Activated CD8-positive, alpha-beta T cell treated with anti-CD3 and anti-CD28 coated beads for 36 hours (primary cell): Measurements from ENCODE around the gene LGALS7B. TPM values are rescaled to one million over a fixed set of nuclear protein-coding genes. Genes with fewer than 3 reads are reported as not detected.

Source experiments
- ATAC-seq: fragments of 200-7000 bp; cut with Tn5 transposase; one replicate; pipeline ENCODE4 v1.10.0; 2021; ENCODE audit warnings: mild to moderate bottlenecking, moderate library complexity
- CTCF ChIA-PET: fragments of 350-600 bp; sonication (Branson Sonifier 250); formaldehyde crosslinking; loops from one replicate; lab custom pipeline; 2021; ENCODE audit warnings: antibody characterized with exemption; lab: Charles Lee
- POLR2A ChIA-PET: fragments of 350-600 bp; sonication (Branson Sonifier 250); formaldehyde crosslinking; loops from one replicate; lab custom pipeline; 2021; ENCODE audit warnings: antibody characterized with exemption; lab: Charles Lee
- DNase-seq: peaks from one replicate; pipeline ENCODE4 v3.0.0-alpha.2; 2020
- H3K27ac Mint-ChIP-seq: one replicate; pipeline ENCODE4 v1.8.0; 2021; ENCODE audit warnings: mild to moderate bottlenecking, mixed read lengths
- H3K27me3 Mint-ChIP-seq: one replicate; pipeline ENCODE4 v1.8.0; 2021; ENCODE audit warnings: mixed read lengths
- H3K36me3 Mint-ChIP-seq: one replicate; pipeline ENCODE4 v1.8.0; 2021; ENCODE audit warnings: low read depth, mixed read lengths
- H3K4me1 Mint-ChIP-seq: one replicate; pipeline ENCODE4 v1.8.0; 2021; ENCODE audit warnings: low read depth, mixed read lengths
- H3K4me3 Mint-ChIP-seq: one replicate; pipeline ENCODE4 v1.8.0; 2021; ENCODE audit warnings: mild to moderate bottlenecking, moderate library complexity, mixed read lengths
- H3K9me3 Mint-ChIP-seq: one replicate; pipeline ENCODE4 v1.8.0; 2021; ENCODE audit warnings: mixed read lengths
- CTCF ChIP-seq: fragments of 200-600 bp; IDR thresholded peaks from one replicate; pipeline ENCODE4 v1.8.0; 2022; ENCODE audit warnings: antibody characterized with exemption, mild to moderate bottlenecking
- intact Hi-C: fragments of 100-400 bp; cut with micrococcal nuclease; formaldehyde crosslinking; loops from one replicate; pipeline ENCODE4 v1.10.0; 2022
- total RNA-seq, 2 experiments: library from RNA; stranded (reverse); gene quantifications; one replicate each; pipeline ENCODE4 v1.2.3, GENCODE V29; 2021

Gene LGALS7B
- not detected for total RNA-seq

DNA sequence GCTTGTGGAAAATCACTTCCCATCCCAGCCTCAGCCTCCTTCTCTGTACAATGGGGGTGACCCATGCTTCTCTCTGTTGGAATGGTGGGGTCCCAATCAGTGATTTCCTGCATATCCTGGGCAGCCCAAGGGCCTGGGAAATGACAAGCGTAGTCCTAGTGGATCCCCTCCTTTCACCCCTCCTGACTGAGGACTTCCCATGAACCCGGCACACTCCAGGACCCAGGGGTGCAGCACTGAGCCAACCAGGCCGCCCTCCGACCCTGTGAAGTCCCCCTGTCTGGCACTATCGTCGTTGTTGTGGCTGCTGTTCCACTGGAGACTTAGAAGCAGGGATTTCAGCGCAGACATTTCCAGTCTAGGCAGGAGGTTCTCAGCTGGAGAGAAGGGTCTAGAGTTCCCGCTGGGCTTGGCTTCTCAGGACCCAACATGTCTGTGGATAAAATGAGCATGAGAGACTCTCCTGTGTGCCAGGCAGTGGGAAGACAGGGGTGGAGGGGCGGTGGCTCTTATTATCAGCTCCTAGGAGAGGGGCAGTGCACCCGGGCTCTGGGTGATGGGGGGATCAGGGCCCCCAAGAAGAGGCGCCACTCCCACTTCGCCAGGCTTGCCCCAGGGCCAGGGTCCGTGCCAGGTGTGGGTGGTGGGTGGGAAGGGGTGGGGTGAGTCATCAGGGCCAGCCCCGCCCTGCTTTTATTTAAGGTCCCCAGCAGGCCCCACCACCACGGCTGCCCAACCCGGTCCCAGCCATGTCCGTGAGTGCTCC lies at the start of gene LGALS7B:
Gene LGALS7B (plus strand): TSS at position 723 of the 766 bp plus-strand sequence. CDS start 27 bp downstream, at position 750.
- Mint-ChIP-seq H3K9me3 (no peaks in the 10 kb centered on the region), H3K4me1 (peaks cover 5% of the 10 kb centered on the region), H3K4me3 (no peak within 1 kb of the TSS), H3K27ac (no peak within 1 kb of the TSS), H3K27me3 (peaks cover 2% of the 10 kb centered on the region), H3K36me3 (no peaks in the 10 kb centered on the region)
- DNase-seq (no peak), ATAC-seq (no peak)
- ChIA-PET CTCF (no interaction called here), POLR2A (no interaction called here)
- no peak for TF ChIP-seq CTCF
- intact Hi-C loops, result no loop called here

DNA sequence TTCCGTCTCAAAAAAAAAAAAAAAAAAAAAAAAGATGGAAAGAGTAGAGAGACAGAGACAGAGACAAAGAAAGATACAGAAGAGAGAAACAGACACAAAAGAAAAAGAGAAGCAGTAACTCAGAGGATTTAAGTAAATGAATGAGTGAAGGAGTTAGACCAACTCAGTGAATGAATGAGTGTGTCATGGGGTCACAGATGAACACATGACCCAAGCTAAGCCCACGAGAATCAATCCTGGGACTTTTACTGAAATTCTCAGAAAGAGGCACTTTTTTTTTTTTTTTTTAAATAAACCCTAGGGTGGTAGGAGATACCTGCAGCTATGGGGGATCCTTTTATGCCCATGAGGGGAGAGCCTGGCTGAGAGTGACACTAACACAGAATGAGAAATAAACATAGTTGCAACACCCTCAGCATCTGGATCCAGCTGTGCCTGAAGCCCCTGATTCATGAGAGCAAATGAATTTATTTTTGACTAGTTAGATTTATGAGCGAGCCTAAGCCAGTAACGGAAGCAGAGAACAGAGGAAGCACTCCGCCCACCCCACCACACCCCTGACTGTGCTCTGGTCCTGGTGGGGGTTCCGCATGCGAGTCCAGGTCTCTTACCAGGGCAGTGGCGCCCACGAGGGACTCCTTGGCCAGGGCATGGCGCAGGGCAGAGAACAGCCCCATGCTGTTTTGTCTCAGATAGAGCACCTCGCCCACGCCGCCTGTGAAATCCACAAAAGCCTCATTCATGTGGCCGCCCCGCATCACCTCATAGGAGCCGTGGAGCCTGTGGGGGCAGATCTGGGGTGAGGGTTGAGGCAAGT lies 49.4 kb upstream of the LGALS7B start:
- CTCF ChIA-PET, result interaction anchor here (1.0 kb wide), 1 partner anchor 10 kb away, joined by 3 read pairs; no protein-coding TSS in a partner anchor

DNA sequence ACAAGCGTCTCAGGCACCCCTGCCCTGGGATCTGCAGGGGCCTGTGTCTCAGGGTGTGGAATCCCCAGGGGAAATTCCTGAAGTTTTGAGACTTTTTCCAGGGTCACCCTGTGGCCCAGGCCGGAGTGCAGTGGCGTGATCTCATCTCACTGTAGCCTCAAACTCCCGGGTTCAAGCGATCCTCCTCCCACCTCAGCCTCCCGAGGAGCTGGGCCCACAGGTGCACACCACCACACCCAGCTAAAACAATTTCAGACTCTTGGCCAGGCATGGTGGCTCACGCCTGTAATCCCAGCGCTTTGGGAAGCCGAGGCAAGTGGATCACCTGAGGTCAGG lies 48.8 kb upstream of the LGALS7B start:
- intact Hi-C loops, result no loop called here
- Mint-ChIP-seq H3K4me1 (peaks cover 24% of the 10 kb centered on the region), H3K9me3 (no peaks in the 10 kb centered on the region), H3K4me3 (no peak overlapping the region), H3K27ac (no peak overlapping the region), H3K27me3 (peaks cover 4% of the 10 kb centered on the region), H3K36me3 (no peaks in the 10 kb centered on the region)
- ChIA-PET POLR2A (interaction anchor here (0.5 kb wide), 1 partner anchor 10 kb away, joined by 3 read pairs; no protein-coding TSS in a partner anchor), CTCF (no interaction called here)
- no peak for TF ChIP-seq CTCF
- DNase-seq (no peak), ATAC-seq (no peak)

More for the DNA sequence above, 49.4 kb upstream of the LGALS7B start:
- intact Hi-C loops, result loop anchor here (10.0 kb wide), 2 partner anchors 105 to 195 kb away; partner anchors contain the start of genes HNRNPL, MRPS12 and SARS2
- H3K9me3 Mint-ChIP-seq, result no peaks in the 10 kb centered on the region
- POLR2A ChIA-PET, result no interaction called here
- no peak overlapping the region for H3K27ac Mint-ChIP-seq
- H3K27me3 Mint-ChIP-seq, result peaks cover 4% of the 10 kb centered on the region
- DNase-seq (peak; percentile 67), ATAC-seq (peak; percentile 11)
- peaks cover 30% of the 10 kb centered on the region for H3K4me1 Mint-ChIP-seq
- no peak for TF ChIP-seq CTCF
- H3K4me3 Mint-ChIP-seq, result no peak overlapping the region
- no peaks in the 10 kb centered on the region for H3K36me3 Mint-ChIP-seq

GRCh38 chr19:38740932-38741331 lies 48.1 kb upstream of the LGALS7B start:
- no peak overlapping the region for H3K27ac Mint-ChIP-seq

More at GRCh38 chr19:38740932-38741331, 48.1 kb upstream of the LGALS7B start:
- intact Hi-C loops, result no loop called here
- DNase-seq (no peak), ATAC-seq (no peak)
- Mint-ChIP-seq H3K4me3 (no peak overlapping the region), H3K27me3 (peaks cover 4% of the 10 kb centered on the region), H3K4me1 (peaks cover 22% of the 10 kb centered on the region), H3K36me3 (no peaks in the 10 kb centered on the region), H3K9me3 (no peaks in the 10 kb centered on the region)
- ChIA-PET CTCF (no interaction called here), POLR2A (interaction anchor here (0.5 kb wide), 1 partner anchor 9 kb away, joined by 3 read pairs; no protein-coding TSS in a partner anchor)
- TF ChIP-seq CTCF, result no peak
